ENCODE measurements around the gene FRMD6. TPM values are rescaled to one million over a fixed set of nuclear protein-coding genes. Genes with fewer than 3 reads are reported as not detected.
"Not testable (repeated sequence)": the region's sequence is repeated elsewhere in the genome, so short reads cannot be mapped to it uniquely, and the experiment has no call there.

The FRMD6 gene
- total RNA-seq, 1 donor, result 16.2 TPM

DNA sequence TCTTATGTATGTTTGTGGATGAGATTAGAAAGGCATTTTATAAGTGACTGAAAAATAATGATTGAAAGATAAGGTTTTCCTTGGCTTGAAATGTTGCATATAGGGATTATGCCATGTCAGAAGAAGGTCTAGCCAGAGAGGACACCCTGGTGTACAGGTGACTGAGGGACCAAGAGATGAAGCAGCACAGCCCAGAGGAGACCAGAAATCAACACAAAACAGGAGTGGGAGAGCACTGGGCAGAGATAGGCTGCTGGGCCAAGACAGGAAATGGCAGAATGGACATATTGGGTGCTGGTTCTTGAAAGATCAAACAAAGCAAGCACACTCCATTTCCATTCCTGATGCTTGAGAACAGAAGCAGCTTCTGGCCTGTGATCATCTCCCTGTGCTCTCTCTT, 24.4 kb upstream of the FRMD6 start:
- no peak for DNase-seq (ENCODE audit: low read depth in 2 of 3, low spot score in 2 of 3)

DNA sequence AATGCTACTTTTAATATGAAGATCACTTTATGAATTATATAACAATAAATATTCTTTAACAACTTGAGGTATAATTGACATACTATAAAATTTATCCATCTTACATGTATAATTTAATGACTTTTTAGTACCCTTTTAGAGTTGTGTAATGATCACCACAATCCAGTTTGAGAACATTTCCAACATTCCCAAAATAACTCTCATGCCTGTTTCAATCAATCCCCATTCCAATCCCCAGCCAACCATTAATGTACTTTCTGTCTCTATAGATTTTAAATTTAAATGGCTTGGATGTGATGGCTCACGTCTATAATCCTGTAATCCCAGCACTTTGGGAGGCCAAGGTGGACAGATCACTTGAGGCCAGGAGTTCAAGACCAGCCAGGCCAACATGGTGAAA, 23.5 kb upstream of the FRMD6 start:
- no peak for DNase-seq (ENCODE audit: low read depth in 2 of 3, low spot score in 2 of 3)

DNA sequence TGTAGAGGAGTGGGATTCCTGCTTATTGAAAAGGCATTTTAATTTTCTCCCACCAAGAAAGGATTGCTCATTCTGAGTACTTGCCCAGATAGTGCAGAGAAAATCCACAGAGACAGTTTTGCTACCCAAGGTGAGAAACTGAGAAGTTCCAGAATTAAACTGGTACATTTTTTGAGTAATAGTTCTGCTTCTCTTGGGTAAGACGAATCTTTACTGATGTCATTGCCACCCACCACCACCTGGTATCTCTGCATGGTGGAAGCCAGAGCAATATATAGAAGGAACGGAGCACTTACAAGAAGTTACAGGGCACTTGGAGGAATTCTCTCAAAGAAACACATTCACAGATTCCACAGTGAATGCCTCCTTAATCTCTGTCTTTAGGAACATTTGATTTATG, 20.7 kb upstream of the FRMD6 start:
- no peak for DNase-seq (ENCODE audit: low read depth in 2 of 3, low spot score in 2 of 3)

DNA sequence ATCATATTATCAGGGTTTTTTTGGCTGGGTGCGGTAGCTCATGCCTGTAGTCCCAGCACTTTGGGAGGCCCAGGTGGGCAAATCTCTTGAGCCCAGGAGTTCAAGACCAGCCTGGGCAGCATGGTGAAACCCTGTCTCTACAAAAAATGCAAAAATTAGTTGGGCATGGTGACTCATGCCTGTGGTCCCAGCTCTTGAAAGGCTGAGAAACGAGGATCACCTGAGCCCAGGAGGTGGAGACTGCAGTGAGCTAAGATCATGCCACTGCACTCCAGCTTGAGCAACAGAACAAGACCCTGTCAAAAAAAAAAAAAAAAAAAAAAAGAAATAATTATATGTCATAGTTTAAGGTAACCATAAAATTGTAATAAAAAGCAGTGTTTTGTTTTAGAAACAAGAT, 18.4 kb upstream of the FRMD6 start:
- not testable (repeated sequence) for DNase-seq (ENCODE audit: low read depth in 2 of 3, low spot score in 2 of 3)

DNA sequence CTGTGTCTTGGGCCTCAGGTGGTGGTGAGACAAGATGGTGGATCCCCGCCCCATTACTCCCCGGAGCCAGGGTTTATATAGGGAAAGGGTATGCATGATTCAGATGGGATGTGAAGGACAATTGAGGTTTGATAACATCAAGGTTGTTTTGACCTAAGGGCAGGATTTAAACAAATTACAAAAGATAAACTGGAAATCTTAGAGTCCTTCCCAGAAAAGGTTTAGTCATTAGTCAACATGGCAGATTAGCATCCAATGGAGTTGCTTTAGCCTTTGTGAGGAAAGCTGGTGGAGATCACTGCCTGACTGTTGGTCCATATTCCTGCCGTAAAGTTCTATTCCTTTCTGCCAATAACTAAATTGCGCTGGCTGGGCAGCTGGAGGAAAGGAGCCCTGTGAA, 15.6 kb upstream of the FRMD6 start:
- no peak for DNase-seq (ENCODE audit: low read depth in 2 of 3, low spot score in 2 of 3)

DNA sequence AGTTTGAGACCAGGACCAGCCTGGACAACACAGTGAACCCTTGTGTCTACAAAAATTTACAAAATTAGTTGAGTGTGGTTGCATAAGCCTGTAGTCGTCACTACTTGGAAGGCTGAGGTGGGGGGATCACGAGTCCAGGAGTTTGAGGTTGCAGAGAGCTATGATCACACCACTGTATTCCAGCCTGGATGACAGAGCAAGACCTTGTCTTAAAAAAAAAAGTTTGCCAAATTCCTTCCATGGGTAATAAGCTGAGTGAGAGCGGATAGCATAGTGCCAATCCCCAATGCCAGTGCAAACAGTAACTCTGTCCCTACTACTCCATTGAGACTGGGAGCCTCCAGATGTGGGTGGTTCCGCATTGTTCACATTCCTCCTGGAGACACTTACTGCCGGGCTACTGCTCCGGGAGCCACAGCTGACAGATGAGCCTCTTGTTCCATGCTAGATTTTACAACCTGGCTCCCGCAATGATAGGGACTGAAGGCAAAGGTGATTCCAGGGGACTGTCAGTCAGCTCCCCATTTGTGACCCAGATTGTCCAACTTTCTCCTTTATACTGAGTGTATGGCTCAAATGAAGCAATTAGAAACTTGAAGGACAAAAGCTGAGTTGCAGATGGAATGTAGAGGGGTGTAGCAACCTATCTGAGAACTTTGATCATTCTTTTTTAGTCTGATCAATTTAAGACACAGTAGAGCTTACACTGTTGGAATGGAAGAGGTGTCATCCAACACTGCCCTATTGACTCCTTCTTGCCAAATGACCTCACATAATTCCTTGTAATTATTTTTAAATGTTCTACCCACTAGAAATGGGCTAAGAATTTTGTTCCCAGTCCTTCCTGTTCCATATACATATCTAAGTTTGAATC, 13.4 kb upstream of the FRMD6 start:
- no peak for DNase-seq (ENCODE audit: low read depth in 2 of 3, low spot score in 2 of 3)

DNA sequence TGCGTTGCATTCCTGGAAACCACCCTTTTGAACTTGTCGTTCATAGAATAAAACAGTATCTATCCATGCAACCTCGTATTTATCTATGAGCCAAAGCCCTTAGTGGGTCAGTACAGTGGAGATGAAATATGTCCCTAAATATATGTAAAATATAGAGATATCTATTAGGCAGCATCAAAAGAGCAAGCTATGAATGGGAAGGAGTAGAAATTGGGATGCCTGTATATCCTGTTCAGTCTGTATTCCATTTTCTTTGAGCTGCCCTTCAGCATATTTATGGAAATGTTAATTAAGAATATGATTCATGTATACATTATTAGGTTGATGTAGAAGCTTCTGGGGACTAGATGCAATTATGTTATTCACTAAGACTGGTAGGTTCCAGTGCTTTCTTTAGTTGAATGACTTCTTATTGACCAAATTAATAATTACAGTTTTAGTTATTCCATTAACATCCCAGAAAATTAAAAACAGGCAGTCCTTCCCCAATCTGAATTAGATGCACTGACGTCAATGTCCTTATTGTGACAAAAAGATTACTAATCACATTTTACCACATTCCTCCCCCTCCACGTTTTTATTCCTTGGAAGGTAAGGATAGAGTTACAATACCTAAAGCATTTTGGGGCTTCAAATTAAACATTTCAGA, 11.9 kb upstream of the FRMD6 start:
- DNase-seq (ENCODE audit: low read depth in 2 of 3, low spot score in 2 of 3), result no peak

DNA sequence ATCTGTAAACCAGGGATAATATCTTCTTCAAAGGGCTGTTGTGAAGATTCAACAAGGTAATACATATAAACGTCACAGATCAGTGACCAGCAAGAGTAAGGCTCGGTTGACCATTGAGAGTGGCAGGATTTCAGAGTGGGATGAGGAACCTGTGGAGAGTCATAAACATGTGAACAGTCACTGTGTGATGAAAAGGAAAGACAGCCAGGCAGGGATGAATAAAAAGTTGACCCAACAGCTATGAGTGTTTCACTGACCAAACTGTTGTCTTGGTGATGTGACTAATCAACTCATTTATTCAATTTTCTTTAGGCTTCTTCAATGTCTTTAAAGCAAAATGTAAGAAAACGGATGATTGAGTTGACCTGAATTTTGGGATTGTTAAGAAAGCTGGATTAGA, 8.6 kb upstream of the FRMD6 start:
- DNase-seq (ENCODE audit: low read depth in 2 of 3, low spot score in 2 of 3), result no peak

DNA sequence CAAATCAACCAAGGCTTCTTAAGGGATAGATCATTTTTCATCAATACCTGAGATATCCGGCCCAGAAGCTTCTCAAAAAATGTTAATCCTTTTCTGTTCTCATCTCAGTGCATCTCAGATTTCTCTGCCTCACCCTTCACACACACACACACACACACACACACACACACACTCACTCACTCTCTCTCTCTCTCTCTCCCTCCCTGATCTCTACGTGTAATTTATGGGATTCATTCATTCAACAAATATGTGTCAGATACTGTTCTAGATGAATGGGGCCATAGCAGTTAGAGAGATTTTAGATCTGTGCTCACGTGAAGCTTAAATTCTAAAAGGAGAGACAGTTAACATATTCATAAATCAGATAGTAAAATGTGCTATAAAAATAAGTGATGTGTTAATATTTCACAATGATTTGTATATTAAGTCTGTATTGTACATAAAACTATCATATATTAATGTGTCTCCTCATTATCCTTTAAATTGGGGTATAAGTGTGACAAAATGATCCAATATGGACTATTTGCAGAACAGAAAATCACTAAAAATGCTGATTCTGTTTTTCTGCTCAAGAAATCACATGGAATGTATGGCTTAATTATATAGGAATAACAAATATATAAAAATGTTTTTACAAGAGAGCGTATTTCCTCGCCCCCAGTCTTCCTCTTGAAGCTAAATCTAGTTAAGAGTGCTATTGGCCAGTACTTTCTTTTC, 7.3 kb upstream of the FRMD6 start:
- DNase-seq (ENCODE audit: low read depth in 2 of 3, low spot score in 2 of 3), result no peak

DNA sequence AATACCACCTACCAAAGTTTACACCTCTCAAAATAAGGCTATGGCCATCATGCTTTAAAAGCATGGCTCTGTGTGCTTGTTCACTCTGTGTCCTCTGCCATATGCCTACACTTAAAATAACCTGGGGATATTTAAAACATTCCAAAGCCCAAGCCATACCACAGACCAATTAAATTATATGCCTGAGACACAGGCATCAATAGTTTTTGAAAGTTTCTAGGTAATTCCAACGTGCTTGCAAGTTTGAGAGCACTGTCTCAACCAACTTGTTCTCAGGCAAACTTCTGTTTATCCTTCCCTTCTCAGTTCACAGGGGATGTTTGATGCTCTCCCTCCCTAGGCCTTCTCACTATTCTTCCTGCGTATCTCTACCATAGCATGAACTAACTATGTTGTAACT, 3.4 kb upstream of the FRMD6 start:
- DNase-seq (ENCODE audit: low read depth in 2 of 3, low spot score in 2 of 3), result no peak

DNA sequence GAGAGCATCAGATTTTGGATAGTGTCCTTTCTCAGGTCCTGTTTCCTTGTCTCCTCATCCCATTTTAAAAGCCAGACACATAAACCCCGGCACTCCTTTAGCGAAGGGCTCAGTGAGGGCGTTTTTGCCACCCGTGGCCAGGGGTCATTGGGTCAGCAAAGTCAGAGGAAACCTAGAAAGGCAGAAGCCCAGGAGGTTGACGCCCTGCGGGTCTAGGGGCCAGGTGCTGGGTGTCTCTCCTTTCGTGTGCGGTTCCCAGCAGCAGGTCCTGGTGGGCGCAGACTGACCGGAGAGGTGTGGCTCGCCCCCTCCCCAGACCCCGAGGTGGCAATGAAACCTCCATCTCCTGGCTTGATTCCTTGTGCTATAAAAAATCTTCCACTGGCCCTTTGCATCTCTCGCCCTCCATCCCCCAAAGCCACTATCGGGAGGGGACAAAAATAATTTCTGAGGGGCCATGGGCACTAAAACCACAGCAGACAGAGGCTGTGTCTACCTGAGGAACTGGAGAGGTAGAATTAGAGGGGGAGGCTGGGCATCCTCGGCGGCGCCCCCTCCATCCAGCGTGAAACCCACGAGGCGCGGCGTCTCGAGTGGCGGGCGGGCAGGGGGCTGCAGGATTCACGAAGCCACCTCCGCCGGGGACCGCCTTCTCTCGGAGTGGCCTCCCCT, 858 bp upstream of the FRMD6 start:
- no peak for DNase-seq (ENCODE audit: low read depth in 2 of 3, low spot score in 2 of 3)

DNA sequence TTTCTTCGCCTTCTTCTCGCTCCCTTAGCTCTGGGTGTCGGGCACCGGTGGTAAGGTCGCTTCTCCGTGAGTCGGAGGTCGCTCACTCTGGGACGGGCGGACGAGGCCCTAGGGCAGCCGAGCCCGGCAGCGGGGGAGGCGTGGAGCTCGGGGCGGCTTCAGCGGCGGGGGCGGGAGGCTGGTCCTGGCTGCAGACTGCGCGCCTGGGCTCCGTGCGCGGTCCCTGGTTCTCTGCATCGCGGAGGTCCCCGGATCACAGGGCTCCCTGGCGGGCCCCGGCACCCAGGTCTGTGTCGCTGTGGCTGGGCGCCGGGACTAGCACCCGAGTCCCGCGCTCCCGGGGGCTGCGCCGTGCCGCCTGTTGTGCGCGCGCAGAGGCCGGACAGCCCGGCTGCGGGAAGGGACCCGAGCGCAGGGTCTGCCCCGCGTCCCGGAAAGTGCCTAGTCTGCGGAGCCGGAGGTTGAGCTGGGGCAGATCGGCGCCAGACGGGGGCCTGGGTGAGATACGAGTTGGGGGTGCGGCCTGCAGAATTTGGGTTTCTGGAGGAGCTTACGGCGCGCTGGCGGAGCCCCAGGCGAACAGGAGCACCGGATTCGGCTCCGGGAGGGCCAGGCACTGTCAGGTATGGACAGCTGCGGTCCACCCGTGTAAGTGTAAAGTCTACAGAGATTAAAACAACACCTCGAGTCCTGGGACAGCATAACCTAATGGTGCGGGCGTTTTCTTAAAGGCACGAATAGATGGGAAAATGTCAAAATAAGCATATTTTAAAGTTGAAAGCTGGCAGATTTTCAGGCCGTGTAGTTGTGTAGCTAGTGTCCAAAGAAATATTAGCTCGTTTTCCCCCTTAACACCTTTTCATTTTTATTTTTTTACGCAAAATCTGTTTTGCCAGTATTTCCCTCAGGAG, 713 bp downstream of the FRMD6 start:
- peak; percentile 7 to 40 (median 31) for DNase-seq (ENCODE audit: low read depth in 2 of 3, low spot score in 2 of 3)

DNA sequence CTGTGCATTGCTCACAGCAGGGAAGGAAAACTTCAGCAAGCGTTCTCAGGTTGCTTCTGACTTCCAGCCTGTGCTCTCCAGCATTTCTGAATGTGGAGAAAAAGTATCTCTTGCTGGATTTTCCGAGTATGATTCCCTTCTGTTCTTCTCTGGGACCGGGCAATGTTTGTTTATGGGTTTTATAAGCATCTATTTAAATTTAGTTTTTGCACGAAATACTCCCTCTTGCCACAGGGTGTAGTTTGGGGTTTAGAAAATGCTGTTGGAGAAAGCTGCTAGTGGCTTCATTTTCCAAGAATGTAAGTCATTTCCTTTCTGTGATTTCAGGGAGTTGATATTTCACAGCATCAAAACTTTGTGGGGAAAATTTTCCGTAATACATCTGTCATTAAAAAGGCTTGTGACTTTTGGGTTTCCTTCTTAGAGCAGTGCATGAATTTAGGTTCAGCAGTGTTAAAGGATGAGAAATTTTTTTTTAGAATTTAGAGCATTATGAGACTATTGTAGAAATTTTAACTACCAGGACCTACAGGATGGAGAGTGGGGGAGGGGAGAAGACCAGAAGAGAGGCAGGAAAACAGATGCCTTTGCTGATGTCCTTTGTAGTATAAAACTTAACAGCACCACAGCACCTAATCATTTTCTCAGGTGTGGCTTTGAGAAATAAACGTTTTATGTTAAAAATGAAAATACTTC, 1.5 kb downstream of the FRMD6 start:
- DNase-seq (ENCODE audit: low read depth in 2 of 3, low spot score in 2 of 3), result peak in 1 of 3 donors; percentile 47

DNA sequence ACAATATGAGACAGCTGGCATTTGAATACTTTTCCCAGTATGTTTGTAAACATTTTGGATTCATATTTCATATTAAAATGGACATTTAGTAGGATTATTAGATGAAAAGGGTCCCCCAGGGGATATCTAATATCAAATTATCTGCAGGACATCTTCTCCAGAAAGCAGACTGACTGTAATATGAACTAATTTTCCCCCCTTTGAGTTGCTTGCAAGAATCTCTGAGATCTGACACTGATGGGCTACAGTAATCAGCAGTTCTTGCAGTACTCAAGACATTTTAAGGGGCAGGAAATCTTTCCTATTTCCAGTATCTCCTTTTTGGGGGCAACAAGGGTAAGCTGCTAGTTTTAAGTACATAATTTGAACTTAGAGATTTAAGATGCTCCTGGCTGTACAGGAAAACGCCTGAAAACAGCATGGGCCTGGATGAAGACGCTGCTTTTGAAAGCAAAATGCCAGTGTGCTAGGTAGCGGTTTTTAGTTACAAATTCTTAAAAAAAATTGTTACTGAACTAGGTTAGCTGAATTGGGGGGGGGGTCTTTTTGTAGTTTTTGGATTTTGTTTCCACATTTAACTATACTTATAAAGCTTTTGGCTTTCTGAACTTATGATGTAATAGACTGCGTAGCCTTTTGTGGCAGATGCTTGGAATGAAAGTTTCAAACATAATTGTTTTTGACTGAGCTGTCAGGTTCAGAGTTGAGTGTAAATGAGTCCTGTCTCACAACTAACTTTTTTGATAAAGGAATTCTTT, 2.2 kb downstream of the FRMD6 start:
- no peak for DNase-seq (ENCODE audit: low read depth in 2 of 3, low spot score in 2 of 3)

DNA sequence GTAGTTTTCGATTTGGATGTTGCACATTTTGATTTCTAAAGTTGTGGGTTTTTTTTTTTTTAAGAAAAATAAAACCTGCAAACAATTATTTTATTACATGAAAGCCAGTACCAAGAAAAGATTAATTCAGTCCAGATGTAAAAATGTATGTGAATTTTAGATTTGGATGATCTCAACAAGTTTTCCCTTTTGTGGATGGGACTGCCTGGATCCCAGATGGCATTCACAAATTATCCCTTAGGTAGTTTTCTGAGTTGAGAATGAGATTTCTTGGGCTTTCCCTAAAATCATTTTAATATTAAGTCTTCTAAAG, 2.8 kb downstream of the FRMD6 start:
- no peak for DNase-seq (ENCODE audit: low read depth in 2 of 3, low spot score in 2 of 3)

DNA sequence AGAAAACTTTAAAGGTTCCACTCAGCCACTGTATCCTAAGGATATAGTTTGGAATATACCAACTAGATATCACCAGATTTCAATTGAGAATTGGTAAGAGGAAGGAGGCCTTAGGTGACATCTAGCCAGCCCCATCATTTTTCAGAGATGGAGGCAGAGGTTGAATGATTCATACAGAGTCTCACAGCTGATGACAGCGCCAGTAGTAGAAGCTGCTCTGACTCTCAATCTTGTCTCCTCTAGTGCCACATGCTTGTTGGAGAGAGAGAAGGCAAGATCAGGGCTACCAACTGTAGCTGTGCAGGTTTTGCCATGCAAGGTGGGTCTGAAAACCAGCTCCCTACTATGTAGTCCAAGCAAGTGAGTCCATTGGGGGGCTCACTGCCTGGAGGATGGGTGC, 6.1 kb downstream of the FRMD6 start:
- DNase-seq (ENCODE audit: low read depth in 2 of 3, low spot score in 2 of 3), result no peak

DNA sequence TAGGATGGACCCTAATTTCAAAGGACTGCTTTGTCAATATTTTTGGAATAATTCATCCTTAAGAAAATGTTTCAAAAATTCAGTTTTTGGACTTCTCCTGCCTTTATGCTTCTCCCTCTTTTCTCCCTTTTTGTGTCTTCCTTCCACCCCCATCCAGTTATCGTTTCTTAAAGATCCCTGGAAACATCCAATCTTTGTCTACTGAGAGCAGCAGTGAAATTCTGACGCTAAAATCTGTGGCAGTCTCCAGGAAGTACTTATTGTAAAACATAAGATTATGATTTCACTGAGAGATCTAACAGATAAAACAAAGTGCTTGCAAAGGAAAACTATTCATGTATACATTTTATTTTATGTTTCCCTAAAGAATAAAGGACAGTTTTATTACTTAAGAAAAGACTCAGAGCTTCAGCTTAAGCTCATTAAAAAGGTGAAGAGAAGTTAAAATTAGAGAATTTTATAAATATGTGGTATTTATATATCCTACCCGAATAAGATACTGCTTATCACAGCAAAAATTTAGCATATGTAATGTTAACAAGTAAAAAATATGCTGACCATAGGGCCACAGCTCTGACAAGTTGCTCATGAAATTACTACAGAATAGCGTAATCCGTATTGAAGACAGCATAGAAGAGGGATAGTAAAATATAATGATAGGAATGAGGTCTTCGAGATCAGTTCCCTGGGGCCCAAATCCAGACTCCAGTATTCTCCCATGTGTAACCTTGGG, 6.9 kb downstream of the FRMD6 start:
- no peak for DNase-seq (ENCODE audit: low read depth in 2 of 3, low spot score in 2 of 3)

DNA sequence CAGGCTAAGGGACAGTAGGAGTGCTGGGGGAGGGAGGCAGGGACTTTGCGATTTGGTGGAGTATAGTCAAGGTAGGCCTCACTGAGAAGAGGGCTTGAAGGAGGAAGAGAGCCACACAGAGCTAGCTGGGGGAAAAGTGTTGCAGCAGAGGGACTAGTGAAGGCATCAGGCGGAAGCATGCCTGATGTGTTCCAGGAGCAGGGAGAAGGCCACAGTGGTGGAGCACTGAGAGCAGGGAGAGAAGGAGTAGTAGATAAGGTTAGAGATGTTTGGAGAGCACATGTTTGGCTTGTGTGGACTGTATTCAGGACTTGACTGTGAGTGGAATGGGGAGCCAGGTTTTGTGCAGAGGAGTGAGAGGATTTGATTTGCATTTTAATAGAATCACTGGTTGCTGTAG, 9.0 kb downstream of the FRMD6 start:
- DNase-seq (ENCODE audit: low read depth in 2 of 3, low spot score in 2 of 3), result no peak
